PC-9 (cell line): ENCODE data around the gene TSPAN14.

ENCODE experiments used
- EZH2 ChIP-seq: fragments of 200-600 bp; sonication (generic); IDR thresholded peaks from 2 replicates; pipeline ENCODE4 v1.8.0; 2017; ENCODE audit warnings: antibody characterized with exemption, low read depth
- TF ChIP-seq, protein P1 (sequence below): fragments of 200-600 bp; sonication (generic); conservative IDR thresholded peaks from 2 replicates; pipeline ENCODE4 v1.6.1; 2017; ENCODE audit warnings: mixed run types, antibody characterized with exemption, mild to moderate bottlenecking, moderate library complexity

GRCh38 chr10:80580638-80581468, 126.7 kb downstream of the TSPAN14 start:
- TF ChIP-seq, protein P1, sequence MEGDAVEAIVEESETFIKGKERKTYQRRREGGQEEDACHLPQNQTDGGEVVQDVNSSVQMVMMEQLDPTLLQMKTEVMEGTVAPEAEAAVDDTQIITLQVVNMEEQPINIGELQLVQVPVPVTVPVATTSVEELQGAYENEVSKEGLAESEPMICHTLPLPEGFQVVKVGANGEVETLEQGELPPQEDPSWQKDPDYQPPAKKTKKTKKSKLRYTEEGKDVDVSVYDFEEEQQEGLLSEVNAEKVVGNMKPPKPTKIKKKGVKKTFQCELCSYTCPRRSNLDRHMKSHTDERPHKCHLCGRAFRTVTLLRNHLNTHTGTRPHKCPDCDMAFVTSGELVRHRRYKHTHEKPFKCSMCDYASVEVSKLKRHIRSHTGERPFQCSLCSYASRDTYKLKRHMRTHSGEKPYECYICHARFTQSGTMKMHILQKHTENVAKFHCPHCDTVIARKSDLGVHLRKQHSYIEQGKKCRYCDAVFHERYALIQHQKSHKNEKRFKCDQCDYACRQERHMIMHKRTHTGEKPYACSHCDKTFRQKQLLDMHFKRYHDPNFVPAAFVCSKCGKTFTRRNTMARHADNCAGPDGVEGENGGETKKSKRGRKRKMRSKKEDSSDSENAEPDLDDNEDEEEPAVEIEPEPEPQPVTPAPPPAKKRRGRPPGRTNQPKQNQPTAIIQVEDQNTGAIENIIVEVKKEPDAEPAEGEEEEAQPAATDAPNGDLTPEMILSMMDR = no peak
- TF ChIP-seq EZH2 = no peak
